ENCODE data around the gene NUTM2B. TPM values are rescaled to one million over a fixed set of nuclear protein-coding genes. Genes with fewer than 3 reads are reported as not detected.

The NUTM2B gene
- total RNA-seq, 1 donor from 2014 or later = 0.80 TPM

Other genes with a start within 250 kb of the NUTM2B start
- 1.4 and 2.1 TPM in 2 replicates for gene EIF5AL1, start 190.7 kb upstream of the NUTM2B start, total RNA-seq
- not detected in 2 replicates for gene SFTPA2, start 142.8 kb upstream of the NUTM2B start, total RNA-seq
- not detected in 2 replicates for gene SFTPA1, start 92.3 kb upstream of the NUTM2B start, total RNA-seq
- gene NUTM2E, start 123.5 kb downstream of the NUTM2B start, total RNA-seq = 0.44 and 0.58 TPM in 2 replicates
- gene SFTPD, start 245.9 kb downstream of the NUTM2B start, total RNA-seq = 0.29 TPM in 1 of 2 replicates, not detected in the other

Data from activated B cell treated with CpG ODN at 0.5 μM for 24 hours (primary cell).